ENCODE results near the gene RBM19.

Gene RBM19

GRCh38 chr12:113837084-113837483 lies 129.0 kb downstream of the RBM19 start:
- Histone ChIP-seq H3K27me3 (replicated peaks; ENCODE audit: insufficient read depth, low read length) (no peaks in the 10 kb centered on the region), H3F3A (ENCODE audit: insufficient read depth, low read length) (no peaks in the 10 kb centered on the region), H3K36me3 (replicated peaks; ENCODE audit: insufficient read depth, low read length) (no peaks in the 10 kb centered on the region), H3K79me2 (ENCODE audit: low read length) (no peaks in the 10 kb centered on the region), H3K9ac (ENCODE audit: low read length) (no peak overlapping the region), H3K9me3 (replicated peaks; ENCODE audit: insufficient read depth, low read length) (no peaks in the 10 kb centered on the region), H3K27ac (ENCODE audit: low read length) (no peak overlapping the region), H3K4me3 (ENCODE audit: low read length) (no peak overlapping the region), H4K20me1 (ENCODE audit: insufficient read depth, low read length) (no peaks in the 10 kb centered on the region), H2AFZ (ENCODE audit: low read length) (no peak overlapping the region), H3K4me2 (ENCODE audit: low read depth, low read length) (no peak overlapping the region), H3K9me2 (replicated peaks; ENCODE audit: insufficient read depth, low read length) (no peaks in the 10 kb centered on the region), H3K4me1 (ENCODE audit: low read length) (no peaks in the 10 kb centered on the region)
- TF ChIP-seq EZH2 (optimal IDR thresholded peaks at IDR 0.05; ENCODE audit: low read depth, low read length) (no peak), EZH2phosphoT487 (IDR thresholded peaks at IDR 0.05; ENCODE audit: low read length) (no peak), CTCF (IDR thresholded peaks at IDR 0.05; ENCODE audit: low read length) (no peak)
- DNase-seq, result no peak

GRCh38 chr12:113835896-113836295 lies 130.2 kb downstream of the RBM19 start:
- H3K9me3 ChIP-seq (replicated peaks; ENCODE audit: insufficient read depth, low read length), result no peaks in the 10 kb centered on the region
- H3K4me1 ChIP-seq (ENCODE audit: low read length), result no peaks in the 10 kb centered on the region
- no peak overlapping the region for H3K9ac ChIP-seq (ENCODE audit: low read length)
- no peak overlapping the region for H3K4me2 ChIP-seq (ENCODE audit: low read depth, low read length)
- H3K27me3 ChIP-seq (replicated peaks; ENCODE audit: insufficient read depth, low read length), result no peaks in the 10 kb centered on the region
- no peaks in the 10 kb centered on the region for H3K36me3 ChIP-seq (replicated peaks; ENCODE audit: insufficient read depth, low read length)
- H3K9me2 ChIP-seq (replicated peaks; ENCODE audit: insufficient read depth, low read length), result no peaks in the 10 kb centered on the region
- TF ChIP-seq CTCF (IDR thresholded peaks at IDR 0.05; ENCODE audit: low read length), result no peak
- TF ChIP-seq EZH2 (optimal IDR thresholded peaks at IDR 0.05; ENCODE audit: low read depth, low read length), result no peak
- TF ChIP-seq EZH2phosphoT487 (IDR thresholded peaks at IDR 0.05; ENCODE audit: low read length), result no peak
- H3F3A ChIP-seq (ENCODE audit: insufficient read depth, low read length), result no peaks in the 10 kb centered on the region
- DNase-seq, result no peak
- H3K27ac ChIP-seq (ENCODE audit: low read length), result no peak overlapping the region
- no peaks in the 10 kb centered on the region for H3K79me2 ChIP-seq (ENCODE audit: low read length)
- H2AFZ ChIP-seq (ENCODE audit: low read length), result no peak overlapping the region
- H4K20me1 ChIP-seq (ENCODE audit: insufficient read depth, low read length), result no peaks in the 10 kb centered on the region
- H3K4me3 ChIP-seq (ENCODE audit: low read length), result no peak overlapping the region

GRCh38 chr12:113835433-113835832 lies 130.7 kb downstream of the RBM19 start:
- H3K36me3 ChIP-seq (replicated peaks; ENCODE audit: insufficient read depth, low read length), result no peaks in the 10 kb centered on the region

More at GRCh38 chr12:113835433-113835832, 130.7 kb downstream of the RBM19 start:
- Histone ChIP-seq H3K4me3 (ENCODE audit: low read length) (no peak overlapping the region), H3K27me3 (replicated peaks; ENCODE audit: insufficient read depth, low read length) (no peaks in the 10 kb centered on the region), H3K79me2 (ENCODE audit: low read length) (no peaks in the 10 kb centered on the region), H3K4me2 (ENCODE audit: low read depth, low read length) (no peak overlapping the region), H3K9me3 (replicated peaks; ENCODE audit: insufficient read depth, low read length) (no peaks in the 10 kb centered on the region), H3K9ac (ENCODE audit: low read length) (no peak overlapping the region), H3K27ac (ENCODE audit: low read length) (no peak overlapping the region), H3F3A (ENCODE audit: insufficient read depth, low read length) (no peaks in the 10 kb centered on the region), H3K4me1 (ENCODE audit: low read length) (no peaks in the 10 kb centered on the region), H2AFZ (ENCODE audit: low read length) (no peak overlapping the region), H4K20me1 (ENCODE audit: insufficient read depth, low read length) (no peaks in the 10 kb centered on the region), H3K9me2 (replicated peaks; ENCODE audit: insufficient read depth, low read length) (no peaks in the 10 kb centered on the region)
- DNase-seq, result no peak
- no peak for TF ChIP-seq CTCF (IDR thresholded peaks at IDR 0.05; ENCODE audit: low read length)
- no peak for TF ChIP-seq EZH2 (optimal IDR thresholded peaks at IDR 0.05; ENCODE audit: low read depth, low read length)
- no peak for TF ChIP-seq EZH2phosphoT487 (IDR thresholded peaks at IDR 0.05; ENCODE audit: low read length)
